ENCODE results near the gene RPS4Y2. TPM values are rescaled to one million over a fixed set of nuclear protein-coding genes. Genes with fewer than 3 reads are reported as not detected.

The RPS4Y2 gene
- total and polyA plus RNA-seq, 2 donors (not counting 3 experiments of a cell fraction or from before 2014, with no cell fraction given): not detected

DNA sequence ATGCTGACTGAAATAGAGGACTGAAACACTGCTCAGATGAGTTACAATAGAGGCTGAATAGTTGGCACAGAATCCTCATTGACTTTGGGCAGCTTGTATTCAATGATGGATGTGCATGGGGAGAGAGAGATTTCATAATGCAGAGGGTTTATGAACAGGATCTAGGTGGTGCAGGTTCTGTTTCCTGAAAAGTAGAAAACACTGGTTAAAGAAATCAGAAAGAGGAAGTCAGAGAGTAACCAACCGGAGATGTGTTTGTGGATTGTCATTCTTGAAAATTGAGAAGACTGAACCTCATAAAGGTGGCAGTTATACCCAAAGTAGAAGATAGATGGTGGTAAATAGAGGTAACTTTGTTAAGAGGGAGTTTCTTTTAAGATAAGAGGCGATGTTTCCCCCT is 8.0 kb downstream of the RPS4Y2 start:
- FAIRE-seq (no peak), DNase-seq (ENCODE audit: low read depth, low spot score) (no peak)
- Histone ChIP-seq H3K27me3 (ENCODE audit: control insufficient read depth in 2 of 2, insufficient read depth in 2 of 2, low read length in 2 of 2) (no peaks in the 10 kb centered on the region), H4K20me1 (replicated peaks; ENCODE audit: control insufficient read depth, extremely low read depth, insufficient read depth, low read length) (no peaks in the 10 kb centered on the region), H3K79me2 (ENCODE audit: control insufficient read depth, insufficient read depth, low read length) (no peaks in the 10 kb centered on the region), H3K27ac (ENCODE audit: insufficient read depth, low read depth, low read length) (no peak overlapping the region), H3K9me1 (replicated peaks; ENCODE audit: control insufficient read depth, extremely low read depth, insufficient read depth, low read length) (no peaks in the 10 kb centered on the region), H3K9me3 (replicated peaks; ENCODE audit: control insufficient read depth, insufficient read depth, low read length) (peaks cover 2% of the 10 kb centered on the region), H3K4me2 (ENCODE audit: insufficient read depth, low read length) (no peak overlapping the region), H3K4me3 (replicated peaks in 1 of 3; ENCODE audit: insufficient read depth in 1 of 3, low read depth in 1 of 3, low read length in 3 of 3) (no peak overlapping the region), H3K4me1 (ENCODE audit: control insufficient read depth, extremely low read depth, insufficient read depth, low read length) (no peaks in the 10 kb centered on the region), H3K9ac (replicated peaks; ENCODE audit: extremely low read depth, insufficient read depth, low read length) (no peak overlapping the region), H3K36me3 (ENCODE audit: control insufficient read depth in 2 of 2, extremely low read depth in 1 of 2, insufficient read depth in 2 of 2, low read length in 2 of 2) (no peaks in the 10 kb centered on the region), H2AFZ (ENCODE audit: low read depth, low read length) (no peak overlapping the region)
- dilution Hi-C loops (cut with MboI; ENCODE audit: extremely low pct_ligation_motif_present, low sequenced_read_pairs) (no loop called here), intact Hi-C loops (cut with micrococcal nuclease) (no loop called here)
- POLR2A ChIA-PET: no interaction called here
- CTCF ChIA-PET: no interaction called here
- TF ChIP-seq MYC (IDR thresholded peaks at IDR 0.05; ENCODE audit: low read depth, low read length) (no peak), FOS (IDR thresholded peaks at IDR 0.05; ENCODE audit: borderline replicate concordance, insufficient read depth, low read length) (no peak), GATA2 (IDR thresholded peaks at IDR 0.05; ENCODE audit: insufficient read depth, insufficient read length, low read depth, low read length) (no peak), POLR2AphosphoS5 (IDR thresholded peaks at IDR 0.05; ENCODE audit: insufficient read depth, low read depth, low read length) (no peak), EZH2 (IDR thresholded peaks at IDR 0.05; ENCODE audit: borderline replicate concordance, low read depth, low read length, severe bottlenecking) (no peak), JUN (IDR thresholded peaks at IDR 0.05; ENCODE audit: borderline replicate concordance, insufficient read depth, insufficient read length, low read depth) (no peak), POLR2A (IDR thresholded peaks at IDR 0.05; ENCODE audit: low read depth, low read length) (no peak)
- TF ChIP-seq, protein P1, sequence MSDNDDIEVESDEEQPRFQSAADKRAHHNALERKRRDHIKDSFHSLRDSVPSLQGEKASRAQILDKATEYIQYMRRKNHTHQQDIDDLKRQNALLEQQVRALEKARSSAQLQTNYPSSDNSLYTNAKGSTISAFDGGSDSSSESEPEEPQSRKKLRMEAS (IDR thresholded peaks at IDR 0.05; ENCODE audit: insufficient read depth, insufficient read length): no peak
- TF ChIP-seq, protein P2, sequence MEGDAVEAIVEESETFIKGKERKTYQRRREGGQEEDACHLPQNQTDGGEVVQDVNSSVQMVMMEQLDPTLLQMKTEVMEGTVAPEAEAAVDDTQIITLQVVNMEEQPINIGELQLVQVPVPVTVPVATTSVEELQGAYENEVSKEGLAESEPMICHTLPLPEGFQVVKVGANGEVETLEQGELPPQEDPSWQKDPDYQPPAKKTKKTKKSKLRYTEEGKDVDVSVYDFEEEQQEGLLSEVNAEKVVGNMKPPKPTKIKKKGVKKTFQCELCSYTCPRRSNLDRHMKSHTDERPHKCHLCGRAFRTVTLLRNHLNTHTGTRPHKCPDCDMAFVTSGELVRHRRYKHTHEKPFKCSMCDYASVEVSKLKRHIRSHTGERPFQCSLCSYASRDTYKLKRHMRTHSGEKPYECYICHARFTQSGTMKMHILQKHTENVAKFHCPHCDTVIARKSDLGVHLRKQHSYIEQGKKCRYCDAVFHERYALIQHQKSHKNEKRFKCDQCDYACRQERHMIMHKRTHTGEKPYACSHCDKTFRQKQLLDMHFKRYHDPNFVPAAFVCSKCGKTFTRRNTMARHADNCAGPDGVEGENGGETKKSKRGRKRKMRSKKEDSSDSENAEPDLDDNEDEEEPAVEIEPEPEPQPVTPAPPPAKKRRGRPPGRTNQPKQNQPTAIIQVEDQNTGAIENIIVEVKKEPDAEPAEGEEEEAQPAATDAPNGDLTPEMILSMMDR (IDR thresholded peaks at IDR 0.05; ENCODE audit: extremely low read depth in 1 of 2, insufficient read depth in 1 of 2, low read depth in 1 of 2, low read length in 2 of 2): no peak
- BruUV-seq (replicated peaks): no TSS peak
